NCI-H345 treated with DMSO at 0.1 percent for 48 hours (cell line): Measurements from ENCODE around the gene SLC12A8.

ENCODE experiments used
- DNase-seq: peaks from one replicate; lab custom pipeline; 2025; ENCODE audit not compliant: unreplicated experiment; lab: John Stamatoyannopoulos, UW

Gene SLC12A8

GRCh38 chr3:125033616-125034015, 178.9 kb downstream of the SLC12A8 start:
- DNase-seq = no peak

- DNase-seq = no peak
These were observed 179.4 kb downstream of the SLC12A8 start for GRCh38 chr3:125033135-125033534.

GRCh38 chr3:125032683-125033082, 179.9 kb downstream of the SLC12A8 start:
- no peak for DNase-seq
